Panc1 (cell line): Measurements from ENCODE around the gene KDM2A.

Experiments used
- POLR2AphosphoS5 ChIP-seq: IDR thresholded peaks from 2 replicates; pipeline ENCODE4 v1.6.1; 2012; ENCODE audit warnings: mild to moderate bottlenecking, low read depth, low read length, moderate library complexity
- TCF7L2 ChIP-seq: IDR thresholded peaks from 2 replicates; pipeline ENCODE4 v1.6.1; 2011; ENCODE audit warnings: mild to moderate bottlenecking, low read depth, low read length, inconsistent platforms
- TF ChIP-seq, protein P1 (sequence below): fragments of 450-650 bp; IDR thresholded peaks from 2 replicates; pipeline ENCODE4 v1.5.1; 2017; ENCODE audit warnings: mild to moderate bottlenecking
- TF ChIP-seq, protein P2 (sequence below), 2 experiments: IDR thresholded peaks; 2 replicates each; pipeline ENCODE4 v1.6.1; 2011 to 2012; ENCODE audit warnings: low read depth in 2 of 2, control low read depth in 1 of 2, low read length in 1 of 2, mild to moderate bottlenecking in 1 of 2, moderate library complexity in 1 of 2; ENCODE audit not compliant: insufficient read depth in 1 of 2

DNA sequence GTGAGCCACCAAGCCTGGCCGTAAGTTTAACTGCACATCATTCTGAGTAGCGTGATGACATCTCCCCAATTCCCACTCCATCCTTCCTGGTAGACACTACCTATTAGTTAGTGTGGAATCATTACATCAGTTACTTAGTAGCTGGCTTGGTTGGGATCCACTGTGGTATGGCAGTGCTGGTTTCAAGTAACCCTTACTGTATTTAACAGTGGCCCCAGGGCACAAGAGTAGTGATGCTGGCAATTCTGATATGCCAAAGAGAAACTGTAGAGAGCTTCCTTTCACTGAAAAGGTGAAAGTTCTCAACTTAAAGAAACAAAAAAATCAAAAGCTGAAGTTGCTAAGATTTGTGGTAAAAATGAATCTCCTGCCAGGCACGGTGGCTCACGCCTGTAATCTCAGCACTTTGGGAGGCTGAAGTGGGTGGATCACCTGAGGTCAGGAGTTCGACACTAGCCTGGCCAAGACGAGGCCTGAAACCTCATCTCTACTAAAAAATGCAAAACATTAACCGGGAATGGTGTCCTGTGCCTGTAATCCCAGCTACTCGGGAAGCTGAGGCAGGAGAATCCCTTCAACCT is 35.2 kb upstream of the KDM2A start:
- TF ChIP-seq, protein P1, sequence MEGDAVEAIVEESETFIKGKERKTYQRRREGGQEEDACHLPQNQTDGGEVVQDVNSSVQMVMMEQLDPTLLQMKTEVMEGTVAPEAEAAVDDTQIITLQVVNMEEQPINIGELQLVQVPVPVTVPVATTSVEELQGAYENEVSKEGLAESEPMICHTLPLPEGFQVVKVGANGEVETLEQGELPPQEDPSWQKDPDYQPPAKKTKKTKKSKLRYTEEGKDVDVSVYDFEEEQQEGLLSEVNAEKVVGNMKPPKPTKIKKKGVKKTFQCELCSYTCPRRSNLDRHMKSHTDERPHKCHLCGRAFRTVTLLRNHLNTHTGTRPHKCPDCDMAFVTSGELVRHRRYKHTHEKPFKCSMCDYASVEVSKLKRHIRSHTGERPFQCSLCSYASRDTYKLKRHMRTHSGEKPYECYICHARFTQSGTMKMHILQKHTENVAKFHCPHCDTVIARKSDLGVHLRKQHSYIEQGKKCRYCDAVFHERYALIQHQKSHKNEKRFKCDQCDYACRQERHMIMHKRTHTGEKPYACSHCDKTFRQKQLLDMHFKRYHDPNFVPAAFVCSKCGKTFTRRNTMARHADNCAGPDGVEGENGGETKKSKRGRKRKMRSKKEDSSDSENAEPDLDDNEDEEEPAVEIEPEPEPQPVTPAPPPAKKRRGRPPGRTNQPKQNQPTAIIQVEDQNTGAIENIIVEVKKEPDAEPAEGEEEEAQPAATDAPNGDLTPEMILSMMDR = no peak
- TF ChIP-seq POLR2AphosphoS5 (no peak), TCF7L2 (no peak)
- TF ChIP-seq, protein P2, sequence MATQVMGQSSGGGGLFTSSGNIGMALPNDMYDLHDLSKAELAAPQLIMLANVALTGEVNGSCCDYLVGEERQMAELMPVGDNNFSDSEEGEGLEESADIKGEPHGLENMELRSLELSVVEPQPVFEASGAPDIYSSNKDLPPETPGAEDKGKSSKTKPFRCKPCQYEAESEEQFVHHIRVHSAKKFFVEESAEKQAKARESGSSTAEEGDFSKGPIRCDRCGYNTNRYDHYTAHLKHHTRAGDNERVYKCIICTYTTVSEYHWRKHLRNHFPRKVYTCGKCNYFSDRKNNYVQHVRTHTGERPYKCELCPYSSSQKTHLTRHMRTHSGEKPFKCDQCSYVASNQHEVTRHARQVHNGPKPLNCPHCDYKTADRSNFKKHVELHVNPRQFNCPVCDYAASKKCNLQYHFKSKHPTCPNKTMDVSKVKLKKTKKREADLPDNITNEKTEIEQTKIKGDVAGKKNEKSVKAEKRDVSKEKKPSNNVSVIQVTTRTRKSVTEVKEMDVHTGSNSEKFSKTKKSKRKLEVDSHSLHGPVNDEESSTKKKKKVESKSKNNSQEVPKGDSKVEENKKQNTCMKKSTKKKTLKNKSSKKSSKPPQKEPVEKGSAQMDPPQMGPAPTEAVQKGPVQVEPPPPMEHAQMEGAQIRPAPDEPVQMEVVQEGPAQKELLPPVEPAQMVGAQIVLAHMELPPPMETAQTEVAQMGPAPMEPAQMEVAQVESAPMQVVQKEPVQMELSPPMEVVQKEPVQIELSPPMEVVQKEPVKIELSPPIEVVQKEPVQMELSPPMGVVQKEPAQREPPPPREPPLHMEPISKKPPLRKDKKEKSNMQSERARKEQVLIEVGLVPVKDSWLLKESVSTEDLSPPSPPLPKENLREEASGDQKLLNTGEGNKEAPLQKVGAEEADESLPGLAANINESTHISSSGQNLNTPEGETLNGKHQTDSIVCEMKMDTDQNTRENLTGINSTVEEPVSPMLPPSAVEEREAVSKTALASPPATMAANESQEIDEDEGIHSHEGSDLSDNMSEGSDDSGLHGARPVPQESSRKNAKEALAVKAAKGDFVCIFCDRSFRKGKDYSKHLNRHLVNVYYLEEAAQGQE (IDR thresholded peaks at IDR 0.05; ENCODE audit: insufficient read depth in 1 of 2, low read depth in 2 of 2, low read length in 1 of 2) = no peak
